Measurements from ENCODE around the gene ISM2. TPM values are rescaled to one million over a fixed set of nuclear protein-coding genes. Genes with fewer than 3 reads are reported as not detected.

ISM2 gene
- total and polyA plus RNA-seq, 2 donors (not counting 1 experiment from before 2014, with no cell fraction given), result 0.30 TPM; not detected in 1

DNA sequence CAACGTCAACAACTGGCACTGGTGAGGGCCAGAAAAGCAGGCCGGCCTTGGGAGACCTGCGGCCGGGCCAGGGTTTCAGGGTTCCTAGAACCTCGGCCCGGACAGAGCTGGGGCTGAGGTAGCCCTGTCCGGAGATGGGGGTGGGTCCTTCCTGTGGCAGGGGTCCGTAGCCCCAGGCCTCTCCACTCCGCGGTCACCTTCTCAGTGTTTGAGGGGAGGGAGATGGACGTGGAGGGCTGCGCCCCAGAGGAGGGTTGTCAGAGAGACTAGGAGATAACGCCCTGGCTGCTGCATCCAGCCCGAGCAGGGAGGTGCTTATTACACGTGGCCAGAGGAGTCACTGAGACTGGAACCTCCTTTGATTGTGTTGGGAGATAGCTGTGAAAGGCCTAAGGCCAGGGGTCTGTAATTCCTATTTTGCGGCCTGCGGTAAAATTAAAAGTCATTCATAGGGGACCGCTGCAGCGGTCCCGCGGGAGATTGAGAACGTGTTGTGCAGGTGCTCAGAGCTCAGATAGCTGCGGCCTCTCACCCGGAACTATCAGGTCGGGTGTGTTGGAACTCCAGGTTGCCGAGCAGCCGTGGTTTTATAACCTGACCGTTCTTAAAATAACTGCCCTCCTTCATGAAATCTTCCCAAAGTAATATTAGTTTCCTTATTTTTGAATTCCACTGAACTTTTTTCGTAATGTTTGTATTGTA is 40.2 kb downstream of the ISM2 start:
- peak overlapping the region; percentile 91 for H3K9ac ChIP-seq (ENCODE audit: low read length)
- peaks cover 7 to 35% of the 10 kb centered on the region in 2 experiments for H3K36me3 ChIP-seq (replicated peaks in 1 of 2; ENCODE audit: control extremely low read depth in 1 of 2, control insufficient read depth in 1 of 2, extremely low read depth in 1 of 2, insufficient read depth in 2 of 2, low read length in 1 of 2)
- H2AFZ ChIP-seq (ENCODE audit: insufficient read depth, low read depth, low read length, poor library complexity, severe bottlenecking), result peak overlapping the region; percentile 98
- peak; percentile 1 for ATAC-seq (ENCODE audit: low read depth)
- ChIA-PET CTCF (interaction anchor here (0.7 to 4.3 kb wide), 9 partner anchors 42 to 248 kb away, joined by 3 to 20 read pairs (median 7); partner anchors contain the start of genes GSTZ1 and POMT2), POLR2A (interaction anchor here (2.0 kb wide), 1 partner anchor 81 kb away, joined by 9 read pairs; the partner anchor contains the start of genes SAMD15 and TMED8)
- H3K27ac ChIP-seq (ENCODE audit: low read length in 2 of 2), result peak overlapping the region; percentile 80 to 91
- TF ChIP-seq, protein P1, sequence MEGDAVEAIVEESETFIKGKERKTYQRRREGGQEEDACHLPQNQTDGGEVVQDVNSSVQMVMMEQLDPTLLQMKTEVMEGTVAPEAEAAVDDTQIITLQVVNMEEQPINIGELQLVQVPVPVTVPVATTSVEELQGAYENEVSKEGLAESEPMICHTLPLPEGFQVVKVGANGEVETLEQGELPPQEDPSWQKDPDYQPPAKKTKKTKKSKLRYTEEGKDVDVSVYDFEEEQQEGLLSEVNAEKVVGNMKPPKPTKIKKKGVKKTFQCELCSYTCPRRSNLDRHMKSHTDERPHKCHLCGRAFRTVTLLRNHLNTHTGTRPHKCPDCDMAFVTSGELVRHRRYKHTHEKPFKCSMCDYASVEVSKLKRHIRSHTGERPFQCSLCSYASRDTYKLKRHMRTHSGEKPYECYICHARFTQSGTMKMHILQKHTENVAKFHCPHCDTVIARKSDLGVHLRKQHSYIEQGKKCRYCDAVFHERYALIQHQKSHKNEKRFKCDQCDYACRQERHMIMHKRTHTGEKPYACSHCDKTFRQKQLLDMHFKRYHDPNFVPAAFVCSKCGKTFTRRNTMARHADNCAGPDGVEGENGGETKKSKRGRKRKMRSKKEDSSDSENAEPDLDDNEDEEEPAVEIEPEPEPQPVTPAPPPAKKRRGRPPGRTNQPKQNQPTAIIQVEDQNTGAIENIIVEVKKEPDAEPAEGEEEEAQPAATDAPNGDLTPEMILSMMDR (IDR thresholded peaks at IDR 0.05), result no peak
- no peak for TF ChIP-seq EZH2 (IDR thresholded peaks at IDR 0.05; ENCODE audit: borderline replicate concordance, insufficient read depth, low read depth, low read length, poor library complexity, severe bottlenecking)
- H3K4me3 Mint-ChIP-seq, result peak overlapping the region; percentile 100
- H4K20me1 ChIP-seq (ENCODE audit: control insufficient read depth, insufficient read depth, low read length, poor library complexity, severe bottlenecking), result peaks cover 46% of the 10 kb centered on the region
- peaks cover 21 to 24% of the 10 kb centered on the region in 2 donors for H3K4me1 ChIP-seq (ENCODE audit: control insufficient read depth in 2 of 2, insufficient read depth in 2 of 2, low read length in 2 of 2)
- peak overlapping the region; percentile 89 for H3K4me2 ChIP-seq (replicated peaks; ENCODE audit: low read depth, low read length, poor library complexity, severe bottlenecking)
- DNase-seq, result peak; percentile 67
- peak overlapping the region; percentile 72 to 99 (median 93) for H3K4me3 ChIP-seq (ENCODE audit: control extremely low read depth in 1 of 5, extremely low read depth in 1 of 5, insufficient read depth in 1 of 5, low read depth in 2 of 5, low read length in 4 of 5)
- H3K27me3 Mint-ChIP-seq, result no peaks in the 10 kb centered on the region
- peak overlapping the region; percentile 99 for H3K27ac Mint-ChIP-seq
- peaks cover 39% of the 10 kb centered on the region for H3K4me1 Mint-ChIP-seq
- no peaks in the 10 kb centered on the region for H3K9me3 Mint-ChIP-seq (ENCODE audit: insufficient read depth)
- intact Hi-C loops (cut with micrococcal nuclease), result loop anchor here (1.0 to 5.0 kb wide), 5 partner anchors 92 to 496 kb away; partner anchors contain the start of gene SPTLC2
- H3K27me3 ChIP-seq (replicated peaks in 1 of 4; ENCODE audit: control extremely low read depth in 1 of 4, control insufficient read depth in 3 of 4, insufficient read depth in 4 of 4, low read length in 3 of 4), result no peaks in the 10 kb centered on the region
- WGBS (ENCODE audit: insufficient coverage), result under 1% methylated on average over 25 of the region's 29 CpGs
- H3K9me3 ChIP-seq (ENCODE audit: control extremely low read depth in 1 of 3, control insufficient read depth in 2 of 3, insufficient read depth in 1 of 3, low read length in 2 of 3), result no peaks in the 10 kb centered on the region
- peaks cover 58% of the 10 kb centered on the region for H3K79me2 ChIP-seq (ENCODE audit: control insufficient read depth, insufficient read depth, low read length)
